Measurements from ENCODE around the gene LARP4B.

DNA sequence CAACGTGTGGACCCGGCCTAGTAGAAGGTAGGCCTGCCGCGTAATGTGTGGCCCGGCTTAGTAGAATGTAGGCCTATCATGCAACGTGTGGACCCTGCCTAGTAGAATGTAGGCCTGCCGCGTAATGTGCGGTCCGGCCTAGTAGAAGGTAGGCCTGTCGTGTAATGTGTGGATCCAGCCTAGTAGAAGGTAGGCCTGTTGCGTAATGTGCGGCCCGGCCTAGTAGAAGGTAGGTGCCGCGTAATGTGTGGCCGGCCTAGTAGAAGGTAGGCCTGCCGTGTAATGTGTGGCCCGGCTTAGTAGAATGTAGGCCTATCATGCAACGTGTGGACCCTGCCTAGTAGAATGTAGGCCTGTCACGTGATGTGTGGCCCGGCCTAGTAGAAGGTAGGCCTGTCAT, 44.8 kb upstream of the LARP4B start:
- TF ChIP-seq CTCF (IDR thresholded peaks at IDR 0.05) (no peak), POLR2A (IDR thresholded peaks at IDR 0.05) (no peak)
